Raji (cell line): ENCODE measurements around the gene CS.

Source experiments
- POLR2A ChIP-seq: IDR thresholded peaks from 2 replicates; pipeline ENCODE4 v1.6.1; 2011; ENCODE audit warnings: low read depth, low read length, control low read depth; ENCODE audit not compliant: insufficient read depth

The CS gene

GRCh38 chr12:56296295-56296694 lies 3.8 kb downstream of the CS start:
- no peak for TF ChIP-seq POLR2A

GRCh38 chr12:56293795-56294194 lies 6.3 kb downstream of the CS start:
- TF ChIP-seq POLR2A, result no peak

- TF ChIP-seq POLR2A, result no peak
These were observed 11.3 kb downstream of the CS start for GRCh38 chr12:56288705-56289387.

GRCh38 chr12:56286044-56286830 lies 13.9 kb downstream of the CS start:
- TF ChIP-seq POLR2A, result no peak

GRCh38 chr12:56282579-56282978 lies 17.6 kb downstream of the CS start:
- TF ChIP-seq POLR2A, result no peak

GRCh38 chr12:56282030-56282429 lies 18.1 kb downstream of the CS start:
- no peak for TF ChIP-seq POLR2A

- TF ChIP-seq POLR2A, result no peak
These were observed 19.3 kb downstream of the CS start for GRCh38 chr12:56280849-56281248.

GRCh38 chr12:56278905-56279304 lies 21.2 kb downstream of the CS start:
- TF ChIP-seq POLR2A, result no peak

GRCh38 chr12:56274299-56274698 lies 25.8 kb downstream of the CS start:
- TF ChIP-seq POLR2A, result no peak

- no peak for TF ChIP-seq POLR2A
These were observed 29.1 kb downstream of the CS start for GRCh38 chr12:56271031-56271430.

GRCh38 chr12:56267443-56268071 lies 32.6 kb downstream of the CS start:
- TF ChIP-seq POLR2A, result no peak

GRCh38 chr12:56266693-56267442 lies 33.3 kb downstream of the CS start, which contains the start of gene COQ10A:
Gene COQ10A, plus strand, starts transcription at chr12:56266942. Its CDS starts 177 bp downstream, at chr12:56267119.
- TF ChIP-seq POLR2A, result peak; percentile 92

GRCh38 chr12:56261503-56262232 lies 38.5 kb downstream of the CS start:
- no peak for TF ChIP-seq POLR2A

GRCh38 chr12:56260921-56261320 lies 39.2 kb downstream of the CS start:
- no peak for TF ChIP-seq POLR2A
